A549 (cell line): ENCODE measurements around the gene DGAT2. TPM values are rescaled to one million over a fixed set of nuclear protein-coding genes. Genes with fewer than 3 reads are reported as not detected.

Source experiments
- ATAC-seq, 2 experiments: fragments of 200-7000 bp in 1 of 2; fragments of >200 bp in 1 of 2; cut with Nextera tagmentation in 1 of 2; cut with Tn5 transposase in 1 of 2; 3 replicates each; pipeline versions ENCODE4 v1.8.0 to v1.9.1; 2018 to 2020; ENCODE audit warnings: mild to moderate bottlenecking in 1 of 2, moderate library complexity in 1 of 2
- CTCF ChIA-PET: fragments of 300-600 bp; sonication (Branson Sonifier 250); formaldehyde crosslinking; extraction: SDS; loops from one replicate; lab custom pipeline; 2021; ENCODE audit warnings: antibody characterized with exemption, inconsistent platforms; lab: Yijun Ruan, JAX
- POLR2A ChIA-PET: fragments of 350-600 bp; formaldehyde crosslinking; extraction: SDS; loops from one replicate; lab custom pipeline; 2021; ENCODE audit warnings: antibody characterized with exemption, inconsistent platforms; lab: Yijun Ruan, JAX
- DNase-seq, 2 experiments: peaks; one replicate each; pipeline versions ENCODE4 v3.0.0 to v3.0.0-alpha.2; 2011 to 2016; ENCODE audit warnings: low read depth in 1 of 2, low spot score in 1 of 2
- FAIRE-seq: peaks from 2 replicates; lab custom pipeline; 2011; peaks lifted over from hg19 to GRCh38; lab: Jason Lieb, UNC
- H3K27ac ChIP-seq, 2 experiments: fragments of >200 bp; sonication (Bioruptor Twin); formaldehyde crosslinking; 3 replicates each; pipeline ENCODE4 v1.5.1; 2016 to 2017
- H3K4me1 ChIP-seq: fragments of >200 bp; sonication (Bioruptor Twin); formaldehyde crosslinking; 3 replicates; pipeline ENCODE4 v1.6.1; 2016
- H3K4me2 ChIP-seq: fragments of >200 bp; sonication (Bioruptor Twin); formaldehyde crosslinking; 3 replicates; pipeline ENCODE4 v1.6.1; 2016
- H3K4me3 ChIP-seq: fragments of >200 bp; sonication (Bioruptor Twin); formaldehyde crosslinking; 3 replicates; pipeline ENCODE4 v1.5.1; 2016
- H3K9me3 ChIP-seq: fragments of >200 bp; sonication (Bioruptor Twin); formaldehyde crosslinking; 3 replicates; pipeline ENCODE4 v1.6.1; 2016
- BHLHE40 ChIP-seq: IDR thresholded peaks from 2 replicates; pipeline ENCODE4 v1.6.1; 2012; ENCODE audit warnings: low read depth, low read length, inconsistent platforms
- CBX2 ChIP-seq: fragments of 200-600 bp; sonication (generic); IDR thresholded peaks from 2 replicates; pipeline ENCODE4 v1.6.1; 2016; ENCODE audit warnings: low read depth, mild to moderate bottlenecking, borderline replicate concordance
- CEBPB ChIP-seq, 2 experiments: fragments of >200 bp in 1 of 2; sonication (Bioruptor Twin) in 1 of 2; formaldehyde crosslinking in 1 of 2; IDR thresholded peaks; 2 replicates each; pipeline ENCODE4 v1.6.1; 2012 to 2016
- CHD2 ChIP-seq: fragments of 150-350 bp; IDR thresholded peaks from 2 replicates; pipeline ENCODE4 v1.6.1; 2014; ENCODE audit warnings: low read length; ENCODE audit not compliant: partially characterized antibody
- CHD4 ChIP-seq: fragments of 200-600 bp; sonication (generic); IDR thresholded peaks from 2 replicates; pipeline ENCODE4 v1.6.1; 2016; ENCODE audit warnings: antibody characterized with exemption, mild to moderate bottlenecking, borderline replicate concordance
- EHMT2 ChIP-seq: fragments of 200-600 bp; sonication (generic); IDR thresholded peaks from 2 replicates; pipeline ENCODE4 v1.6.1; 2016; ENCODE audit warnings: antibody characterized with exemption, low read depth, mild to moderate bottlenecking, moderate library complexity
- EP300 ChIP-seq, 2 experiments: fragments of >200 bp; sonication (Bioruptor Twin); formaldehyde crosslinking; IDR thresholded peaks; 2 replicates in 1 of 2; 3 replicates in 1 of 2; pipeline ENCODE4 v1.6.1; 2016 to 2017
- ESRRA ChIP-seq: fragments of 150-350 bp; IDR thresholded peaks from 2 replicates; pipeline ENCODE4 v1.6.1; 2014; ENCODE audit warnings: mild to moderate bottlenecking, low read length, borderline replicate concordance
- FOSL2 ChIP-seq, 2 experiments: fragments of 450-650 bp in 1 of 2; fragments of >200 bp in 1 of 2; sonication (Bioruptor Twin) in 1 of 2; formaldehyde crosslinking; IDR thresholded peaks; 2 replicates each; pipeline versions ENCODE4 v1.5.0 to v1.6.1; 2016 to 2020; ENCODE audit warnings: mild to moderate bottlenecking in 1 of 2, moderate library complexity in 1 of 2
- FOXS1 ChIP-seq: fragments of 250-450 bp; sonication (Bioruptor Pico); IDR thresholded peaks from 2 replicates; pipeline ENCODE4 v1.5.0; 2020; ENCODE audit warnings: mild to moderate bottlenecking, moderate library complexity
- HDAC2 ChIP-seq: fragments of 200-600 bp; sonication (generic); IDR thresholded peaks from 2 replicates; pipeline ENCODE4 v1.6.1; 2016
- HOXA7 ChIP-seq: fragments of 250-450 bp; sonication (Bioruptor Pico); IDR thresholded peaks from 2 replicates; pipeline ENCODE4 v1.5.0; 2020; ENCODE audit warnings: mild to moderate bottlenecking, moderate library complexity
- HOXB5 ChIP-seq: fragments of 250-450 bp; sonication (Bioruptor Pico); IDR thresholded peaks from 2 replicates; pipeline ENCODE4 v1.5.0; 2020; ENCODE audit warnings: mild to moderate bottlenecking, moderate library complexity
- JUNB ChIP-seq: fragments of >200 bp; sonication (Bioruptor Twin); formaldehyde crosslinking; IDR thresholded peaks from 2 replicates; pipeline ENCODE4 v1.6.1; 2016
- KDM1A ChIP-seq: fragments of 200-600 bp; sonication (generic); IDR thresholded peaks from 2 replicates; pipeline ENCODE4 v1.6.1; 2016; ENCODE audit warnings: low read depth, mild to moderate bottlenecking
- KDM5A ChIP-seq: fragments of 200-600 bp; sonication (generic); IDR thresholded peaks from 2 replicates; pipeline ENCODE4 v1.6.1; 2016; ENCODE audit warnings: antibody characterized with exemption, mild to moderate bottlenecking
- MYC ChIP-seq: IDR thresholded peaks from 2 replicates; pipeline ENCODE4 v1.6.1; 2012; ENCODE audit warnings: mild to moderate bottlenecking, inconsistent platforms, low read length, improper control_type of control experiment, borderline replicate concordance
- NFE2L2 ChIP-seq: fragments of 150-350 bp; conservative IDR thresholded peaks from 2 replicates; pipeline ENCODE4 v1.6.1; 2014; ENCODE audit warnings: low read length
- NPAS2 ChIP-seq: fragments of 250-450 bp; sonication (Bioruptor Pico); IDR thresholded peaks from 2 replicates; pipeline ENCODE4 v1.8.0; 2022; ENCODE audit warnings: mild to moderate bottlenecking, moderate library complexity, borderline replicate concordance
- POLR2A ChIP-seq: IDR thresholded peaks from 2 replicates; pipeline ENCODE4 v1.6.1; 2012; ENCODE audit warnings: mild to moderate bottlenecking, low read length
- RCOR1 ChIP-seq: fragments of 150-350 bp; IDR thresholded peaks from 2 replicates; pipeline ENCODE4 v1.6.1; 2014; ENCODE audit warnings: antibody characterized with exemption, low read length, low read depth
- REST ChIP-seq: fragments of 200-600 bp; sonication (generic); IDR thresholded peaks from 2 replicates; pipeline ENCODE4 v1.6.1; 2016; ENCODE audit warnings: antibody characterized with exemption, mild to moderate bottlenecking, moderate library complexity
- RNF2 ChIP-seq: fragments of 200-600 bp; sonication (generic); IDR thresholded peaks from 2 replicates; pipeline ENCODE4 v1.6.1; 2016; ENCODE audit warnings: low read depth, mild to moderate bottlenecking, antibody characterized with exemption, moderate library complexity, borderline replicate concordance
- SMC3 ChIP-seq: fragments of >200 bp; sonication (Bioruptor Twin); formaldehyde crosslinking; IDR thresholded peaks from 3 replicates; pipeline ENCODE4 v1.6.1; 2018; ENCODE audit warnings: inconsistent platforms
- SREBF2 ChIP-seq: fragments of 450-650 bp; IDR thresholded peaks from 2 replicates; pipeline ENCODE4 v1.6.1; 2014; ENCODE audit warnings: mild to moderate bottlenecking, moderate library complexity
- TFCP2L1 ChIP-seq: fragments of 250-450 bp; sonication (Bioruptor Pico); IDR thresholded peaks from 2 replicates; pipeline ENCODE4 v1.5.0; 2021; ENCODE audit warnings: mild to moderate bottlenecking
- TP53 ChIP-seq: fragments of 250-450 bp; sonication (Bioruptor Pico); IDR thresholded peaks from 2 replicates; pipeline ENCODE4 v1.5.0; 2021; ENCODE audit warnings: mild to moderate bottlenecking, moderate library complexity
- ZC3H11A ChIP-seq: fragments of 450-650 bp; IDR thresholded peaks from 2 replicates; pipeline ENCODE4 v1.6.1; 2014; ENCODE audit warnings: antibody characterized with exemption, mild to moderate bottlenecking
- WGBS: methylation state at CpG from one replicate; pipeline ENCODE4 v1.1.6; 2017; ENCODE audit errors: missing lambda C conversion rate; 5-methylcytosine and 5-hydroxymethylcytosine counted together
- polyA plus RNA-seq, 4 experiments: library from polyadenylated mRNA; depleted of rRNA in 3 of 4; stranded (reverse); fragments of >200 nt; fragmentation: RNase III in 1 of 4; extraction: RNeasy Plus Mini Kit Qiagen cat#74134 plus additional on column Dnase treatment in 1 of 4; gene quantifications; 2 replicates in 3 of 4; 3 replicates in 1 of 4; pipeline ENCODE4 v1.2.3, GENCODE V29; 2011 to 2017
- TF ChIP-seq, protein P1 (sequence below): IDR thresholded peaks from 2 replicates; pipeline ENCODE4 v1.6.1; 2012
- TF ChIP-seq, protein P2 (sequence below): fragments of 250-450 bp; sonication (Bioruptor Pico); IDR thresholded peaks from 2 replicates; pipeline ENCODE4 v1.5.0; 2020; ENCODE audit warnings: low read depth, mild to moderate bottlenecking, moderate library complexity
- TF ChIP-seq, protein P3 (sequence below): fragments of 150-350 bp; IDR thresholded peaks from 2 replicates; pipeline ENCODE4 v1.6.1; 2014; ENCODE audit warnings: low read depth, mild to moderate bottlenecking, low read length
- TF ChIP-seq, protein P4 (sequence below): IDR thresholded peaks from 2 replicates; pipeline ENCODE4 v1.6.1; 2012

Gene DGAT2
- polyA plus RNA-seq, 2 of the 4 experiments (the other 2 are of a cell fraction): 1.6 to 1.9 TPM

DNA sequence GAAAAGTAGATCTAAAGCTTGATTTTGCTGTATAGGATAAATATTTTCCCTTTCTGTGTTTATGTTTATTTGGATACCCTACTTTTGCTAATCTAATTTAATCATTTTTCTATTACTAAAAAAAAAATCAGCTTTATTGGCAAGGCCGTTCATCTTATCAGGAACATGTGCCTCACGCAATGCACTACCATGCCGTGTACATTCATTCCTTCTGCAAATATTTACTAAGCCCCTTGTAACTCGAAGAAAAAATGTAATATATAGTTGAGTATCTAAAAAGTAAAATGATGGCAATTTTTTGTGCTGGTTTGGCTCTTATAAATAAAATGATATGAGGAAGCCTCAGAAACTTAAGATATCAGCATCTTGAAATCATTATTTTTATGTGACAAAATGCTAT, 55.4 kb downstream of the DGAT2 start:
- ChIA-PET CTCF (interaction anchor here (1.5 kb wide), 1 partner anchor 100 kb away, joined by 3 read pairs; no protein-coding TSS in a partner anchor), POLR2A (no interaction called here)
- DNase-seq (no peak), FAIRE-seq (no peak), ATAC-seq (no peak)
- no peaks in the 10 kb centered on the region for H3K9me3 ChIP-seq
- no peak overlapping the region for H3K27ac ChIP-seq
- 49% methylated on average over 4 of the region's 4 CpGs for WGBS
- H3K4me1 ChIP-seq: peaks cover 14% of the 10 kb centered on the region
- peak overlapping the region; percentile 30; the same call in 2 of the 3 replicates for H3K4me2 ChIP-seq
- TF ChIP-seq HDAC2: no peak
- no peak for TF ChIP-seq NPAS2
- no peak for TF ChIP-seq BHLHE40
- no peak for TF ChIP-seq POLR2A
- no peak for TF ChIP-seq CBX2
- no peak for TF ChIP-seq EP300 (IDR thresholded peaks at IDR 0.05)
- TF ChIP-seq RCOR1: no peak
- no peak for TF ChIP-seq HOXB5 (CRISPR knock-in tag)
- no peak for TF ChIP-seq ZC3H11A
- TF ChIP-seq JUNB: no peak
- no peak for TF ChIP-seq TP53 (CRISPR knock-in tag)
- TF ChIP-seq FOXS1 (CRISPR knock-in tag): no peak
- no peak for TF ChIP-seq CEBPB (IDR thresholded peaks at IDR 0.05)
- no peak for TF ChIP-seq HOXA7 (CRISPR knock-in tag)
- no peak for TF ChIP-seq EHMT2
- TF ChIP-seq NFE2L2: no peak
- no peak for TF ChIP-seq ESRRA
- TF ChIP-seq KDM5A: no peak
- TF ChIP-seq MYC: no peak
- no peak overlapping the region for H3K4me3 ChIP-seq

- H3K27ac ChIP-seq: no peak overlapping the region
- no peak for FAIRE-seq
- H3K4me2 ChIP-seq: no peak overlapping the region
- DNase-seq: no peak
- TF ChIP-seq, protein P1, sequence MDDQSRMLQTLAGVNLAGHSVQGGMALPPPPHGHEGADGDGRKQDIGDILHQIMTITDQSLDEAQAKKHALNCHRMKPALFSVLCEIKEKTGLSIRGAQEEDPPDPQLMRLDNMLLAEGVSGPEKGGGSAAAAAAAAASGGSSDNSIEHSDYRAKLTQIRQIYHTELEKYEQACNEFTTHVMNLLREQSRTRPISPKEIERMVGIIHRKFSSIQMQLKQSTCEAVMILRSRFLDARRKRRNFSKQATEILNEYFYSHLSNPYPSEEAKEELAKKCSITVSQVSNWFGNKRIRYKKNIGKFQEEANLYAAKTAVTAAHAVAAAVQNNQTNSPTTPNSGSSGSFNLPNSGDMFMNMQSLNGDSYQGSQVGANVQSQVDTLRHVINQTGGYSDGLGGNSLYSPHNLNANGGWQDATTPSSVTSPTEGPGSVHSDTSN: no peak
- TF ChIP-seq CHD2 (no peak), REST (no peak), TFCP2L1 (CRISPR knock-in tag) (no peak), RCOR1 (no peak), EHMT2 (no peak), FOXS1 (CRISPR knock-in tag) (no peak), RNF2 (no peak), SMC3 (no peak), FOSL2 (IDR thresholded peaks at IDR 0.05) (no peak), FOSL2 (CRISPR knock-in tag; IDR thresholded peaks at IDR 0.05) (no peak), KDM1A (no peak), CHD4 (no peak), MYC (no peak), SREBF2 (no peak)
- TF ChIP-seq, protein P2, sequence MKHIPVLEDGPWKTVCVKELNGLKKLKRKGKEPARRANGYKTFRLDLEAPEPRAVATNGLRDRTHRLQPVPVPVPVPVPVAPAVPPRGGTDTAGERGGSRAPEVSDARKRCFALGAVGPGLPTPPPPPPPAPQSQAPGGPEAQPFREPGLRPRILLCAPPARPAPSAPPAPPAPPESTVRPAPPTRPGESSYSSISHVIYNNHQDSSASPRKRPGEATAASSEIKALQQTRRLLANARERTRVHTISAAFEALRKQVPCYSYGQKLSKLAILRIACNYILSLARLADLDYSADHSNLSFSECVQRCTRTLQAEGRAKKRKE: no peak
- TF ChIP-seq, protein P3, sequence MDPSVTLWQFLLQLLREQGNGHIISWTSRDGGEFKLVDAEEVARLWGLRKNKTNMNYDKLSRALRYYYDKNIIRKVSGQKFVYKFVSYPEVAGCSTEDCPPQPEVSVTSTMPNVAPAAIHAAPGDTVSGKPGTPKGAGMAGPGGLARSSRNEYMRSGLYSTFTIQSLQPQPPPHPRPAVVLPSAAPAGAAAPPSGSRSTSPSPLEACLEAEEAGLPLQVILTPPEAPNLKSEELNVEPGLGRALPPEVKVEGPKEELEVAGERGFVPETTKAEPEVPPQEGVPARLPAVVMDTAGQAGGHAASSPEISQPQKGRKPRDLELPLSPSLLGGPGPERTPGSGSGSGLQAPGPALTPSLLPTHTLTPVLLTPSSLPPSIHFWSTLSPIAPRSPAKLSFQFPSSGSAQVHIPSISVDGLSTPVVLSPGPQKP: no peak
- TF ChIP-seq, protein P4, sequence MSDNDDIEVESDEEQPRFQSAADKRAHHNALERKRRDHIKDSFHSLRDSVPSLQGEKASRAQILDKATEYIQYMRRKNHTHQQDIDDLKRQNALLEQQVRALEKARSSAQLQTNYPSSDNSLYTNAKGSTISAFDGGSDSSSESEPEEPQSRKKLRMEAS: no peak
- TF ChIP-seq, all 56 proteins: peak for 0
- H3K9me3 ChIP-seq: no peaks in the 10 kb centered on the region
- no peak overlapping the region for H3K4me3 ChIP-seq
- H3K4me1 ChIP-seq: peaks cover 7% of the 10 kb centered on the region; the same call in 2 of the 3 replicates
- POLR2A ChIA-PET: interaction anchor here (1.0 kb wide), 1 partner anchor 41 kb away, joined by 4 read pairs; no protein-coding TSS in a partner anchor
- ATAC-seq: no peak
- CTCF ChIA-PET: interaction anchor here (0.7 to 2.6 kb wide), 4 partner anchors 10 to 325 kb away, joined by 3 to 13 read pairs (median 4); no protein-coding TSS in a partner anchor
- WGBS: 56% methylated on average over 4 of the region's 4 CpGs
Measured at GRCh38 chr11:75826461-75827230, 58.1 kb downstream of the DGAT2 start.
